ENCODE data around the gene ARFGAP1. TPM values are rescaled to one million over a fixed set of nuclear protein-coding genes. Genes with fewer than 3 reads are reported as not detected.

Gene ARFGAP1
- total and polyA plus RNA-seq, 10 of the 15 experiments (the other 5 are each of a cell fraction or from before 2014, with no cell fraction given): 0.45 to 79.9 (median 30.8) TPM

GRCh38 chr20:63273059-63273579, 506 bp downstream of the ARFGAP1 start:
- ChIA-PET SMC1A (ENCODE audit: uncharacterized antibody, unreplicated experiment) (no interaction called here), RAD21 (ENCODE audit: unreplicated experiment) (no interaction called here), POLR2A (interaction anchor here (0.6 kb wide), 2 partner anchors 297 to 886 kb away, joined by 3 to 5 read pairs; partner anchors contain the start of gene RPS21), CTCF (interaction anchor here (0.8 kb wide), 1 partner anchor 933 kb away, joined by 3 read pairs; no protein-coding TSS in a partner anchor)
- Histone ChIP-seq H2AFZ (ENCODE audit: control insufficient read depth, low read depth, low read length) (peak overlapping the region; percentile 64; the same call in 1 of the 2 replicates), H3K9ac (ENCODE audit: control insufficient read depth, insufficient read depth, low read length) (peak overlapping the region; percentile 95), H3K36me3 (ENCODE audit: control insufficient read depth in 2 of 2, insufficient read depth in 2 of 2, low read length in 1 of 2) (peaks cover 4 to 8% of the 10 kb centered on the region in 2 experiments), H3K9me3 (replicated peaks; ENCODE audit: control insufficient read depth, insufficient read depth, low read length) (no peaks in the 10 kb centered on the region), H3K27ac (ENCODE audit: control insufficient read depth, insufficient read depth) (peak overlapping the region; percentile 76), H3K4me2 (ENCODE audit: control insufficient read depth, insufficient read depth) (peak overlapping the region; percentile 95), H3K4me1 (ENCODE audit: control insufficient read depth, insufficient read depth, low read length) (peaks cover 3% of the 10 kb centered on the region), H3K4me3 (peak overlapping the region; percentile 91), H3K27me3 (replicated peaks in 1 of 2; ENCODE audit: control insufficient read depth in 2 of 2, insufficient read depth in 2 of 2, low read length in 1 of 2) (no peaks in the 10 kb centered on the region), H4K20me1 (ENCODE audit: control insufficient read depth, insufficient read depth) (no peaks in the 10 kb centered on the region), H3K79me2 (ENCODE audit: control insufficient read depth, insufficient read depth, low read length) (peaks cover 26% of the 10 kb centered on the region)
- no TSS peak for BruUV-seq (replicated peaks)
- no peak for FAIRE-seq
- intact Hi-C loops (cut with micrococcal nuclease; ENCODE audit: unreplicated experiment) (loop anchor here (5.0 kb wide), 1 partner anchor 51 kb away; no protein-coding TSS in a partner anchor), in situ Hi-C loops (cut with MboI) (no loop called here)
- no peak for ATAC-seq
- TF ChIP-seq YY1 (IDR thresholded peaks at IDR 0.05; ENCODE audit: low read depth, low read length) (no peak), KLF5 (IDR thresholded peaks at IDR 0.05; ENCODE audit: partially characterized antibody) (peak; percentile 3)
- WGBS (ENCODE audit: insufficient coverage, insufficient replicate concordance, low lambda C conversion rate, missing lambda C conversion rate): 0% methylated on average over 27 of the region's 37 CpGs
- no peak for DNase-seq (ENCODE audit: low read depth, low spot score)

DNA sequence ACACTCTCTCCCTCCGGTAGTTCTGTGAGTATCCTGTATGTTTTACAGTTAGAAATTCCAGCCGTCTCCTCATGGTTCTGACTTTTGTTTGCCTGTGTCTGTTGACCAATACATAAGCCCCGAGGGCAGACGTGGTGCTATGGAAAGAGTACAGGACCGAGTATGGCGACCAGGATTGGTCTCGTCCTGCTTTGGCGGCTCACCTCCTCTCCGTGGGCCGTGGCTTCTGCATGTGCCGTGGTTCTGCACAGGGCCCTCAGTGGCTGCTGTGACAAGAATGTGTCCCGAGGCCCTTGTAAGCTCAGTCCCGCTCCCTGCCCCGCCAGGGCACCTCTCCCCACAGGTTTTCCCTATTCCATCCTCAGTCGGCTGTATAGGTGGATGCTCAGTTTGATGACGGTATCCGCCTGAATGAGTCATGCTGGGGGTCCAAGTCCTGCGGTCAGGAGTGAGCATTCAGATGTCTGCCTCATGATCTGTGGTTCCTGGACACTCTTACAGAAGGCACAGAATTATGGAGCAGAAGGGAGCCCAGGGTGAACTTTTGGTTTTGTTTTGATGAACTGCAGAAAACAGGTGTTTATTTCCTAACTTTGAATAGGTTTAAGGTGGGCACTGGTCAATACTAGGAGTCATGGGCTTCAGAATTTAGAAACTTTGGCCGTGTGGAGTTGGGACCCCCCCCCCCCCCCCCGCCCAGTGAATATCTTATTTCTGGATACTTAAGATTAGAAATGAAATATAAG, 1.2 kb downstream of the ARFGAP1 start:
- TSS peak; percentile 80 for BruUV-seq (replicated peaks)
- CTCF ChIA-PET: interaction anchor here (0.8 kb wide), 1 partner anchor 934 kb away, joined by 3 read pairs; no protein-coding TSS in a partner anchor
- peak; percentile 37; the same call in 1 of the 2 replicates for TF ChIP-seq RUNX3 (IDR thresholded peaks at IDR 0.05; ENCODE audit: low read length)
- TF ChIP-seq BHLHE40 (IDR thresholded peaks at IDR 0.05; ENCODE audit: borderline replicate concordance in 1 of 2, low read depth in 2 of 2, low read length in 1 of 2): 0 out of 4 replicates have a peak, but pooled peaks of 1 of the 2 experiments have one; percentile 17
- TF ChIP-seq, protein P1, sequence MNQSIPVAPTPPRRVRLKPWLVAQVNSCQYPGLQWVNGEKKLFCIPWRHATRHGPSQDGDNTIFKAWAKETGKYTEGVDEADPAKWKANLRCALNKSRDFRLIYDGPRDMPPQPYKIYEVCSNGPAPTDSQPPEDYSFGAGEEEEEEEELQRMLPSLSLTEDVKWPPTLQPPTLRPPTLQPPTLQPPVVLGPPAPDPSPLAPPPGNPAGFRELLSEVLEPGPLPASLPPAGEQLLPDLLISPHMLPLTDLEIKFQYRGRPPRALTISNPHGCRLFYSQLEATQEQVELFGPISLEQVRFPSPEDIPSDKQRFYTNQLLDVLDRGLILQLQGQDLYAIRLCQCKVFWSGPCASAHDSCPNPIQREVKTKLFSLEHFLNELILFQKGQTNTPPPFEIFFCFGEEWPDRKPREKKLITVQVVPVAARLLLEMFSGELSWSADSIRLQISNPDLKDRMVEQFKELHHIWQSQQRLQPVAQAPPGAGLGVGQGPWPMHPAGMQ (IDR thresholded peaks at IDR 0.05; ENCODE audit: borderline replicate concordance): no peak
- no peak for TF ChIP-seq CREM (IDR thresholded peaks at IDR 0.05; ENCODE audit: low read depth)
- TF ChIP-seq ZNF687 (IDR thresholded peaks at IDR 0.05): no peak
- H4K20me1 ChIP-seq (ENCODE audit: control insufficient read depth, insufficient read depth): no peaks in the 10 kb centered on the region
- H3K4me1 ChIP-seq (ENCODE audit: control insufficient read depth, insufficient read depth, low read length): peaks cover 3% of the 10 kb centered on the region
- no peaks in the 10 kb centered on the region for H3K9me3 ChIP-seq (replicated peaks; ENCODE audit: control insufficient read depth, insufficient read depth, low read length)
- in situ Hi-C loops (cut with MboI) (no loop called here), intact Hi-C loops (cut with micrococcal nuclease; ENCODE audit: unreplicated experiment) (loop anchor here (5.0 kb wide), 1 partner anchor 52 kb away; no protein-coding TSS in a partner anchor)
- POLR2A ChIA-PET: interaction anchor here (0.6 kb wide), 1 partner anchor 297 kb away, joined by 3 read pairs; no protein-coding TSS in a partner anchor
- DNase-seq (ENCODE audit: low read depth, low spot score): no peak
- no peak overlapping the region for H2AFZ ChIP-seq (ENCODE audit: control insufficient read depth, low read depth, low read length)
- RAD21 ChIA-PET (ENCODE audit: unreplicated experiment): no interaction called here
- no peaks in the 10 kb centered on the region for H3K27me3 ChIP-seq (replicated peaks in 1 of 2; ENCODE audit: control insufficient read depth in 2 of 2, insufficient read depth in 2 of 2, low read length in 1 of 2)
- FAIRE-seq: no peak
- H3K27ac ChIP-seq (ENCODE audit: control insufficient read depth, insufficient read depth): peak overlapping the region; percentile 76
- H3K79me2 ChIP-seq (ENCODE audit: control insufficient read depth, insufficient read depth, low read length): peaks cover 26% of the 10 kb centered on the region
- H3K4me3 ChIP-seq: peak overlapping the region; percentile 91
- no peak for ATAC-seq
- H3K36me3 ChIP-seq (ENCODE audit: control insufficient read depth in 2 of 2, insufficient read depth in 2 of 2, low read length in 1 of 2): peaks cover 5 to 11% of the 10 kb centered on the region in 2 experiments
- H3K4me2 ChIP-seq (ENCODE audit: control insufficient read depth, insufficient read depth): peak overlapping the region; percentile 95
- SMC1A ChIA-PET (ENCODE audit: uncharacterized antibody, unreplicated experiment): no interaction called here
- WGBS (ENCODE audit: insufficient coverage, insufficient replicate concordance, low lambda C conversion rate, missing lambda C conversion rate): 19% methylated on average over 20 of the region's 20 CpGs
- peak overlapping the region; percentile 95 for H3K9ac ChIP-seq (ENCODE audit: control insufficient read depth, insufficient read depth, low read length)

All from GM12878 (cell line).